Testis (tissue), 3 donors: ENCODE data around the gene PELI1. TPM values are rescaled to one million over a fixed set of nuclear protein-coding genes. Genes with fewer than 3 reads are reported as not detected.

Source experiments
- DNase-seq: peaks from one replicate; pipeline ENCODE4 v3.0.0-alpha.2; 2019
- H3K27ac ChIP-seq, 2 donors: fragments of 200-600 bp; sonication (generic); one replicate each; pipeline ENCODE4 v1.5.1; 2019
- H3K27me3 ChIP-seq: fragments of 200-600 bp; sonication (generic); one replicate; pipeline ENCODE4 v1.5.1; 2019
- H3K36me3 ChIP-seq: fragments of 200-600 bp; sonication (generic); one replicate; pipeline ENCODE4 v1.5.1; 2017; ENCODE audit warnings: low read depth; ENCODE audit errors: missing control alignments
- H3K4me1 ChIP-seq: fragments of 200-600 bp; sonication (generic); one replicate; pipeline ENCODE4 v1.5.1; 2019
- H3K4me3 ChIP-seq, 2 donors: fragments of 200-600 bp; sonication (generic); one replicate each; pipeline ENCODE4 v1.5.1; 2017 to 2019
- H3K9me3 ChIP-seq: fragments of 200-600 bp; sonication (generic); one replicate; pipeline ENCODE4 v1.5.1; 2017
- POLR2A ChIP-seq: fragments of 450-650 bp; IDR thresholded peaks from one replicate; pipeline ENCODE4 v1.6.1; 2017; ENCODE audit warnings: antibody characterized with exemption, mild to moderate bottlenecking, moderate library complexity
- WGBS, 2 donors: methylation state at CpG; one replicate each; pipeline ENCODE4 v1.1.5; 2018; 5-methylcytosine and 5-hydroxymethylcytosine counted together
- intact Hi-C: fragments of 100-400 bp; cut with DNase I; formaldehyde crosslinking; loops from one replicate; pipeline ENCODE4 v1.15.1; 2023; ENCODE audit warnings: low total_unique reads
- polyA plus RNA-seq: library from polyadenylated mRNA; stranded (reverse); fragments of 350-450 nt; fragmentation: Illumina TruSeq; extraction: RNeasy Lipid Tissue Mini Kit (QIAGEN cat#74804); gene quantifications from one replicate; pipeline ENCODE4 v1.2.3, GENCODE V29; 2014; ENCODE audit warnings: low read depth, low replicate concordance; ENCODE audit not compliant: insufficient read depth
- total RNA-seq, 2 donors: library from RNA; depleted of rRNA; stranded (reverse); fragments of >200 nt; gene quantifications; one replicate each; pipeline ENCODE4 v1.2.3, GENCODE V29; 2016
- TF ChIP-seq, protein P1 (sequence below), 3 experiments: fragments of 450-650 bp in 2 of 3; fragments of 200-600 bp in 1 of 3; sonication (generic) in 1 of 3; IDR thresholded peaks; one replicate each; pipeline ENCODE4 v1.5.1; 2016 to 2019; ENCODE audit warnings: antibody characterized with exemption in 3 of 3, mild to moderate bottlenecking in 2 of 3, moderate library complexity in 1 of 3

The PELI1 gene
- total and polyA plus RNA-seq, 3 donors from 2014 or later, result 22.4 to 48.0 (median 40.9) TPM

DNA sequence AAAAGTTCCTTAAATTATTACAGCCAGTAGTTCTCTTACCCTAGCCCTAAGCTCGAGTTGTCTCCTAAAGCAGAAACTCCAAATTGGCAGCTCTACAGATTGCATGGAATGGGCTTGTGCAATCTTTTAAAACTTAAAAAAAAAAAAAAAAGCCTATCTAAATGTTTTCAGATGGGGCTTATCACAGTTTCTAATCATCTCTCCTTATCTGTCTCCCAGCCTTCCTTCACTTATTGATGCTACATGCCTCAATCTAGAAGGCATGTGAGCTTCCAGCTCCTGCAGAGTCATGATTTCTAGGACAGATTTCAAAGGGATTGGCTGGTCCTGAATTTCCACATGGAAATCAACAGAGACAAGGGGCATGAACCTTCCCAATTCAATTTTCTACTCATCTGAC is 33.1 kb upstream of the PELI1 start:
- no peaks in the 10 kb centered on the region for H3K4me1 ChIP-seq
- H3K36me3 ChIP-seq, result no peaks in the 10 kb centered on the region
- H3K27me3 ChIP-seq, result no peaks in the 10 kb centered on the region
- no peak overlapping the region for H3K4me3 ChIP-seq
- no peak overlapping the region for H3K27ac ChIP-seq
- 40 to 48% methylated on average over 1 of the region's 1 CpG for WGBS, 2 donors
- no peak for DNase-seq
- intact Hi-C loops, result no loop called here
- TF ChIP-seq POLR2A, result no peak
- TF ChIP-seq, protein P1, sequence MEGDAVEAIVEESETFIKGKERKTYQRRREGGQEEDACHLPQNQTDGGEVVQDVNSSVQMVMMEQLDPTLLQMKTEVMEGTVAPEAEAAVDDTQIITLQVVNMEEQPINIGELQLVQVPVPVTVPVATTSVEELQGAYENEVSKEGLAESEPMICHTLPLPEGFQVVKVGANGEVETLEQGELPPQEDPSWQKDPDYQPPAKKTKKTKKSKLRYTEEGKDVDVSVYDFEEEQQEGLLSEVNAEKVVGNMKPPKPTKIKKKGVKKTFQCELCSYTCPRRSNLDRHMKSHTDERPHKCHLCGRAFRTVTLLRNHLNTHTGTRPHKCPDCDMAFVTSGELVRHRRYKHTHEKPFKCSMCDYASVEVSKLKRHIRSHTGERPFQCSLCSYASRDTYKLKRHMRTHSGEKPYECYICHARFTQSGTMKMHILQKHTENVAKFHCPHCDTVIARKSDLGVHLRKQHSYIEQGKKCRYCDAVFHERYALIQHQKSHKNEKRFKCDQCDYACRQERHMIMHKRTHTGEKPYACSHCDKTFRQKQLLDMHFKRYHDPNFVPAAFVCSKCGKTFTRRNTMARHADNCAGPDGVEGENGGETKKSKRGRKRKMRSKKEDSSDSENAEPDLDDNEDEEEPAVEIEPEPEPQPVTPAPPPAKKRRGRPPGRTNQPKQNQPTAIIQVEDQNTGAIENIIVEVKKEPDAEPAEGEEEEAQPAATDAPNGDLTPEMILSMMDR (IDR thresholded peaks at IDR 0.05), result no peak
- H3K9me3 ChIP-seq, result no peaks in the 10 kb centered on the region

DNA sequence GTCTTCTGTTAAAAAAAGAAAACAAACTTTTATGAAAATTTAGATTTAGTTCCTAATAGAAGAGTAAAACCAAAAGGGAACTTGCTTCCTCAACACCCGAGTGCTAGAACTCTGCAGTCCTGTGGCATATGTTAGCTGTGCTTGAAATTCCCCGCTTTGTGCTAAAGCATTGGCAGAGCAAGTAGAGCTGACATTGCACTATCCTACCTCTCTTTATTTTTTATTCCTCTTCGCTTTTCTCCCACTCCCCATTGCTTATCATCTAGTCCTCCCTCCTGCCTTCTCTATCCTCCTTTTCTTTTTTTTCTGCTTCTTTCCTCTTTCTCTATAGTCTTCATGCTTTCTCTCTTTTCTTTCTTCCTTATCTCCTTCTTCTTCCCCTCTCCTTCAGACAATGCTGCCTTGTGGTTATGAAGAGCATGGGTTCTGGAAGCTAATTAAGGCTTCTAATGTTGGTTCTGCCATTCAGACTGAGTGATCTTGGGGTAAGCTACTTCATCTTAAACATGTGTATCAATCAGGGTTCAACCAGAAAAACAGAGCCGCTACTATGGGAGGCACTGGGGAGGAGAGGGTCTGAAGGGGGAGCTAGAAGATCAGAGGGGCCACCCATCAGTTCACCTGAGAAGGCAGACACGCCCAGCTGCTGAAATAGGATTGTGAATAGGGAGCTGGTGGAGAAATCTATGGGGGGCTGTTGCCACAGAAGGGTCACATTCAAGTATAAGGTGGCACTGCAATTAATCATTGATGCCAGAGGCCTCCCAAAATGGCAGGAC is 31.4 kb upstream of the PELI1 start:
- H3K4me1 ChIP-seq, result no peaks in the 10 kb centered on the region
- intact Hi-C loops, result no loop called here
- no peak for DNase-seq
- H3K4me3 ChIP-seq, result no peak overlapping the region
- TF ChIP-seq, protein P1 (IDR thresholded peaks at IDR 0.05), result no peak
- no peak for TF ChIP-seq POLR2A
- no peak overlapping the region for H3K27ac ChIP-seq
- 85 to 91% methylated on average over 5 of the region's 5 CpGs for WGBS, 2 donors
- H3K27me3 ChIP-seq, result no peaks in the 10 kb centered on the region
- H3K9me3 ChIP-seq, result no peaks in the 10 kb centered on the region
- H3K36me3 ChIP-seq, result no peaks in the 10 kb centered on the region

DNA sequence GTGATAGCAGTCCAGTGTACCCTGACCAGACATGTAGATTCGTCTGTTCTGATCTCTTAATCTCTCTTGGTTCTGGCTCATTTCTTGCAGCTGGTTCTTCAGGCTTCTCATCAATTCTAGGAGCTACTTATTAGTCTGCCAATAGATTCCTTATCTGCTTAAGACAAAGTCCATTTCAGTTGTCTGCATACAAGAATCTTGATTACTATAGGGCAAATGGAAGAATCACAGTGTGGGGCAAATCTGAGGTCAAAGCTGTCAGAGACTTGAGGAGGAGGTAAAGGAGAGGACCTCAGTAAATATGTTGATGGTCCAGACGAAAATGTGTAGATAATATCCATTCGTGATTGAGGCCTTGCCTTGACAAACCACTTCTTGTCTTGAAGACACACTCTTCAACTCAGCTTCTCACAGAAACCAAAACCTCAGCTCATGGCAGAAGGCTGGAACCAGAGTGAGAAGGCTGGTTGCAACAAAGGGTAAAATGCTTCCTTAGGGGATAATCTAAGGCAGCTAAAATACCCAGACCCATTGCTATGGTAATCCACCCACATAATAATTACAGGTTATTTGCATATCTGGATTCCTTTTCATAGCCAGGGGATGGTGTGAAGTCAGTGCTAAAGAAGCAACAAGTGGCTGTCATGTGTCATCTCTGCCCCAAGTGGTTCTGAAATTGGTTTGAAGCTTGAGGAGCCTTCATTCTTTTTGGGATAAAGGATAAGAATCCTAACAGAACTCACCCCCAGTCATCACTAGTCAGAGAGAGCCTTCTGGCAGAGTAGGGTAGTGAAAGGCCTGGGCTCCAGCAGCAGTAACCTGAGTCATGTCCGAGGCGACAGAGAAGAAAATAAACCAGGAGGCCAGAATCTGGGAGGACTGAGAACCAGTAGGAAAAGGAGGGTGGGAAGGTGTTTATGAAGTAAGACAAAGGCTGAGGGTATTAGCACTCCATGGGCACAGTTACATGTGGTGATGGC is 29.2 kb upstream of the PELI1 start:
- Histone ChIP-seq H3K4me3 (no peak overlapping the region), H3K9me3 (no peaks in the 10 kb centered on the region), H3K36me3 (no peaks in the 10 kb centered on the region), H3K27ac (no peak overlapping the region), H3K4me1 (no peaks in the 10 kb centered on the region), H3K27me3 (no peaks in the 10 kb centered on the region)
- DNase-seq, result no peak
- 72 to 89% methylated on average over 5 of the region's 5 CpGs for WGBS, 2 donors
- TF ChIP-seq POLR2A, result no peak
- TF ChIP-seq, protein P1 (IDR thresholded peaks at IDR 0.05), result no peak
- intact Hi-C loops, result no loop called here

DNA sequence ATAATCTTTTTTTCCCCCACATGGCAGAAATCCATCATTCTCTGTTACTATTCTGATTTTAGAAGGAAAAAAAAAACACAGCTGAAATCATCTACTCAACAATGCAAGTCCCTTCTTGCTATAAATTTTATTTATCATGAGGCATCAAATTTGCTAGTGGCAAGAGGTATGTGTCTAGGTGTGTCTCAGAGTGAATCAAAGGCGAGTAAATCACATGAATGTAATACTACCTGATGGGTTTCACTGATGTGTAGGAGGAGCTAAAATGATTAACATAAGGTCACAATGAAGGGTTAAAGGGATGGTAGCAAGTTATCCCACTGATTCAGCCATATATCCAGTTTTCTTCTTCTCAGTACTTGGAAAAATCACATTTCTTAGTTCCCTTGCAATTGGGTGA is 24.5 kb upstream of the PELI1 start:
- H3K27me3 ChIP-seq, result no peaks in the 10 kb centered on the region
- 90 to 94% methylated on average over 1 of the region's 1 CpG for WGBS, 2 donors
- no peaks in the 10 kb centered on the region for H3K9me3 ChIP-seq
- TF ChIP-seq POLR2A, result no peak
- no peak overlapping the region for H3K4me3 ChIP-seq
- no peaks in the 10 kb centered on the region for H3K4me1 ChIP-seq
- no peaks in the 10 kb centered on the region for H3K36me3 ChIP-seq
- intact Hi-C loops, result no loop called here
- H3K27ac ChIP-seq, result no peak overlapping the region
- no peak for DNase-seq

- intact Hi-C loops, result no loop called here
Measured at GRCh38 chr2:64168201-64168600, 24.0 kb upstream of the PELI1 start.

More at GRCh38 chr2:64168201-64168600, 24.0 kb upstream of the PELI1 start:
- H3K4me3 ChIP-seq, result no peak overlapping the region
- no peaks in the 10 kb centered on the region for H3K4me1 ChIP-seq
- DNase-seq, result no peak
- no peaks in the 10 kb centered on the region for H3K27me3 ChIP-seq
- H3K9me3 ChIP-seq, result no peaks in the 10 kb centered on the region
- no peak overlapping the region for H3K27ac ChIP-seq
- no peaks in the 10 kb centered on the region for H3K36me3 ChIP-seq
- TF ChIP-seq, protein P1 (IDR thresholded peaks at IDR 0.05), result no peak
- no peak for TF ChIP-seq POLR2A
